Measurements from ENCODE around the gene PSMD13. TPM values are rescaled to one million over a fixed set of nuclear protein-coding genes. Genes with fewer than 3 reads are reported as not detected.

Gene PSMD13
- total and polyA plus RNA-seq, 2 of the 4 experiments (the other 2 are of a cell fraction), result 177 to 217 TPM

GRCh38 chr11:207208-207862 lies 29.4 kb upstream of the PSMD13 start, which contains the start of the genes BET1L and RIC8A:
BET1L (minus strand) TSS chr11:207399; CDS start chr11:207321, 78 bp downstream.
RIC8A (plus strand) TSS chr11:207708; CDS start chr11:208855, 1,147 bp downstream.
- Histone ChIP-seq H3K14ac (replicated peaks; ENCODE audit: low read depth, low read length) (peak within 1 kb of the TSS; percentile 98), H2BK15ac (ENCODE audit: low read depth, low read length) (peak within 1 kb of the TSS; percentile 12; the same call in 1 of the 3 replicates), H2AK9ac (replicated peaks; ENCODE audit: low read depth, low read length, poor library complexity) (peak within 1 kb of the TSS; percentile 99), H2BK120ac (ENCODE audit: low read depth, low read length) (peak within 1 kb of the TSS; percentile 48; the same call in 1 of the 2 replicates), H3K4me2 (ENCODE audit: low read depth, low read length) (peak within 1 kb of the TSS; percentile 99), H3K36me3 (ENCODE audit: control insufficient read depth, insufficient read depth, low read length) (peaks cover 60% of the 10 kb centered on the region), H3K9me3 (ENCODE audit: control insufficient read depth, insufficient read depth, low read length) (no peaks in the 10 kb centered on the region), H3K27ac (ENCODE audit: insufficient read depth, low read length) (peak within 1 kb of the TSS; percentile 88), H2BK20ac (ENCODE audit: low read depth, low read length) (no peak within 1 kb of the TSS), H3K56ac (ENCODE audit: extremely low read depth, insufficient read depth, low read length) (peak within 1 kb of the TSS; percentile 84), H2AFZ (replicated peaks; ENCODE audit: low read length, poor library complexity) (peak within 1 kb of the TSS; percentile 91), H4K5ac (ENCODE audit: low read depth, low read length) (peak within 1 kb of the TSS; percentile 56), H3K4me1 (ENCODE audit: control insufficient read depth, insufficient read depth, low read length) (peaks cover 25% of the 10 kb centered on the region), H4K20me1 (ENCODE audit: insufficient read depth, low read length) (peaks cover 86% of the 10 kb centered on the region), H2AK5ac (ENCODE audit: low read depth, low read length) (peak within 1 kb of the TSS; percentile 96), H4K91ac (ENCODE audit: insufficient read depth, low read depth, low read length) (peak within 1 kb of the TSS; percentile 89), H3K23ac (ENCODE audit: low read depth, low read length) (peak within 1 kb of the TSS; percentile 98), H2BK5ac (ENCODE audit: low read depth, low read length, poor library complexity, severe bottlenecking) (peak within 1 kb of the TSS; percentile 97), H3K9me1 (ENCODE audit: insufficient read depth, low read length) (peaks cover 30% of the 10 kb centered on the region), H3K4me3 (ENCODE audit: insufficient read depth, low read depth, low read length) (peak within 1 kb of the TSS; percentile 70), H3K79me1 (ENCODE audit: low read depth in 1 of 2, low read length in 2 of 2) (peaks cover 48 to 87% of the 10 kb centered on the region in 2 experiments; a peak in 3 of 4 replicates), H3K9ac (ENCODE audit: low read depth, low read length) (peak within 1 kb of the TSS; percentile 95), H3K4ac (ENCODE audit: low read depth, low read length) (peak within 1 kb of the TSS; percentile 99), H3K18ac (ENCODE audit: low read depth, low read length) (peak within 1 kb of the TSS; percentile 84), H3K27me3 (ENCODE audit: control insufficient read depth, insufficient read depth, low read length) (no peaks in the 10 kb centered on the region), H4K8ac (ENCODE audit: low read depth in 2 of 2, low read length in 2 of 2) (peak within 1 kb of the TSS; percentile 90 to 95)
- ATAC-seq (ENCODE audit: low read depth) (peak; percentile 76), DNase-seq (peak; percentile 99)
- no TSS peak for BruUV-seq (replicated peaks)
- dilution Hi-C loops (cut with HindIII; ENCODE audit: low sequenced_read_pairs, unreplicated experiment), result no loop called here
- ChIA-PET POLR2A (ENCODE audit: unreplicated experiment) (interaction anchor here (0.8 kb wide), 1 partner anchor 37 kb away, joined by 3 read pairs; no protein-coding TSS in a partner anchor), CTCF (interaction anchor here (0.5 kb wide), 1 partner anchor 27 kb away, joined by 3 read pairs; no protein-coding TSS in a partner anchor)
- in situ Hi-C loops (cut with MboI; ENCODE audit: low sequenced_read_pairs), result no loop called here
- WGBS, 2 experiments (ENCODE audit: extremely low coverage in 2 of 2, insufficient read length in 1 of 2), result 1% methylated on average over 32 of the region's 63 CpGs; no CpG with 5 or more reads in 1 of the 2 experiments
- intact Hi-C loops (cut with micrococcal nuclease), result loop anchor here (2.0 to 5.0 kb wide), 4 partner anchors 100 to 310 kb away; partner anchors contain the start of gene IFITM2
- TF ChIP-seq BHLHE40 (IDR thresholded peaks at IDR 0.05; ENCODE audit: low read depth, low read length), result no peak
- TF ChIP-seq SMC3 (IDR thresholded peaks at IDR 0.05; ENCODE audit: low read depth, low read length), result no peak
- no peak for TF ChIP-seq FOS (IDR thresholded peaks at IDR 0.05; ENCODE audit: low read depth, low read length)
- TF ChIP-seq RAD21 (IDR thresholded peaks at IDR 0.05; ENCODE audit: low read length), result no peak
- TF ChIP-seq POLR2A (IDR thresholded peaks at IDR 0.05; ENCODE audit: low read depth, low read length), result peak; percentile 96
- TF ChIP-seq MXI1 (IDR thresholded peaks at IDR 0.05; ENCODE audit: borderline replicate concordance, low read depth, low read length), result no peak
- TF ChIP-seq NFE2L2 (IDR thresholded peaks at IDR 0.05; ENCODE audit: low read depth, low read length), result no peak
- TF ChIP-seq USF2 (IDR thresholded peaks at IDR 0.05; ENCODE audit: low read depth, low read length), result no peak
- TF ChIP-seq MAZ (IDR thresholded peaks at IDR 0.05; ENCODE audit: borderline replicate concordance, low read depth, low read length), result peak; percentile 96
- no peak for TF ChIP-seq ELK1 (IDR thresholded peaks at IDR 0.05; ENCODE audit: borderline replicate concordance, low read depth, low read length)
- TF ChIP-seq CEBPB (IDR thresholded peaks at IDR 0.05; ENCODE audit: low read depth, low read length), result peak; percentile 44; the same call in 1 of the 2 replicates
